MCF 10A (cell line): ENCODE measurements around the gene TSPAN4. TPM values are rescaled to one million over a fixed set of nuclear protein-coding genes. Genes with fewer than 3 reads are reported as not detected.

Experiments
- BruUV-seq: library from RNA; stranded (reverse); fragments of 400-500 nt; replicated peaks from 2 replicates; lab custom pipeline; 2021; lab: Mats Ljungman, UMichigan
- CTCF ChIA-PET: fragments of 300-600 bp; sonication (Branson Sonifier 250); formaldehyde crosslinking; extraction: SDS; loops from one replicate; lab custom pipeline; 2021; ENCODE audit warnings: antibody characterized with exemption, inconsistent platforms; lab: Yijun Ruan, JAX
- POLR2A ChIA-PET: fragments of 300-600, 350-650 bp; sonication (Branson Sonifier 250); formaldehyde crosslinking; extraction: SDS; loops from one replicate; lab custom pipeline; 2020; ENCODE audit warnings: antibody characterized with exemption, inconsistent platforms; lab: Yijun Ruan, JAX
- DNase-seq: peaks from one replicate; pipeline ENCODE4 v3.0.0-alpha.2; 2018; ENCODE audit not compliant: unreplicated experiment
- H3K27ac Mint-ChIP-seq: one replicate; pipeline ENCODE4 v1.8.0; 2022; ENCODE audit warnings: mild to moderate bottlenecking, low read depth, mixed read lengths; ENCODE audit not compliant: unreplicated experiment
- H3K27me3 Mint-ChIP-seq: one replicate; pipeline ENCODE4 v1.8.0; 2022; ENCODE audit warnings: mixed read lengths; ENCODE audit not compliant: insufficient read depth, unreplicated experiment
- H3K36me3 Mint-ChIP-seq: one replicate; pipeline ENCODE4 v1.8.0; 2022; ENCODE audit warnings: mild to moderate bottlenecking, moderate library complexity, mixed read lengths; ENCODE audit not compliant: insufficient read depth, unreplicated experiment
- H3K4me1 Mint-ChIP-seq: one replicate; pipeline ENCODE4 v1.8.0; 2022; ENCODE audit warnings: mixed read lengths; ENCODE audit not compliant: insufficient read depth, unreplicated experiment
- H3K4me3 Mint-ChIP-seq: one replicate; pipeline ENCODE4 v1.8.0; 2022; ENCODE audit warnings: mild to moderate bottlenecking, moderate library complexity, mixed read lengths; ENCODE audit not compliant: unreplicated experiment
- H3K9me3 Mint-ChIP-seq: one replicate; pipeline ENCODE4 v1.8.0; 2022; ENCODE audit warnings: mixed read lengths; ENCODE audit not compliant: unreplicated experiment
- intact Hi-C: fragments of 100-400 bp; cut with micrococcal nuclease; formaldehyde crosslinking; loops from 2 replicates; pipeline ENCODE4 v1.14.1; 2022
- total RNA-seq: library from RNA; stranded (reverse); gene quantifications from 2 replicates; pipeline ENCODE4 v1.2.3, GENCODE V29; 2022
- TF ChIP-seq, protein P1 (sequence below): fragments of 200-600 bp; IDR thresholded peaks from one replicate; pipeline ENCODE4 v1.8.0; 2022; ENCODE audit warnings: antibody characterized with exemption, mild to moderate bottlenecking; ENCODE audit not compliant: unreplicated experiment

Gene TSPAN4
- total RNA-seq, 1 experiment from 2014 or later, result 148 TPM

DNA sequence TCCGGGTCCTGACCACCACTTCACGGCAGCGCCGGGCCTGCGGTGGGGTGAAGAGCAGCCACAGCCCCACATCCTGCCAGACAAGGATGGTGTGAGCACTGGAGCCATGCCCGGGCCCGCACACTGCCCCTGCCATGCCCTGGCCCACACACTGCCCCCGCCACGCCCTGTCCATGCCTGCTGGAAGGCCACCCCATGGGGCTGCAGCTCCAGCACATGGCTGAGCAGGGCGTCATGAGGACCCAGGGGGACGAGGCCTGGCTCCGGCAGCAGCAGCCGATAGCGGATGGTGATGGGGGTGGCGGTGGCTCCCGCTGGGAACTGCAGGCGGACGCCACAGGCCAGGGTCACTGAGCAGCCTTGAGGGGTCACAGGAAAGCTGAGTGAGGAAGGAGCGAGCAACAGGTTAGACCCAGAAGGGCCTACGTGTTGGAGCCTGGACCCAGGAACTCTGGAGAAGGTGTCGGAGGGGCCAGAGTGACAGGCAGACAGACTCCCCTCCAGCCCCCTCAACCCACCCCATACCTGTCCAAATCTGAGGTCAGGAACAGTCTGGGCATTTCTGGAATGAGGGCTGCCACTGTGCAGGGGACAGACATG is 40.5 kb upstream of the TSPAN4 start:
- H3K4me3 Mint-ChIP-seq, result no peak overlapping the region
- no peak for DNase-seq
- ChIA-PET POLR2A (interaction anchor here (1.2 to 8.3 kb wide), 2 partner anchors 9 to 17 kb away, joined by 4 to 149 read pairs; partner anchors contain the start of gene PNPLA2), CTCF (interaction anchor here (1.1 kb wide), 1 partner anchor 283 kb away, joined by 3 read pairs; no protein-coding TSS in a partner anchor)
- H3K27me3 Mint-ChIP-seq, result no peaks in the 10 kb centered on the region
- BruUV-seq, result no TSS peak
- no peaks in the 10 kb centered on the region for H3K9me3 Mint-ChIP-seq
- peaks cover 27% of the 10 kb centered on the region for H3K36me3 Mint-ChIP-seq
- no peaks in the 10 kb centered on the region for H3K4me1 Mint-ChIP-seq
- TF ChIP-seq, protein P1, sequence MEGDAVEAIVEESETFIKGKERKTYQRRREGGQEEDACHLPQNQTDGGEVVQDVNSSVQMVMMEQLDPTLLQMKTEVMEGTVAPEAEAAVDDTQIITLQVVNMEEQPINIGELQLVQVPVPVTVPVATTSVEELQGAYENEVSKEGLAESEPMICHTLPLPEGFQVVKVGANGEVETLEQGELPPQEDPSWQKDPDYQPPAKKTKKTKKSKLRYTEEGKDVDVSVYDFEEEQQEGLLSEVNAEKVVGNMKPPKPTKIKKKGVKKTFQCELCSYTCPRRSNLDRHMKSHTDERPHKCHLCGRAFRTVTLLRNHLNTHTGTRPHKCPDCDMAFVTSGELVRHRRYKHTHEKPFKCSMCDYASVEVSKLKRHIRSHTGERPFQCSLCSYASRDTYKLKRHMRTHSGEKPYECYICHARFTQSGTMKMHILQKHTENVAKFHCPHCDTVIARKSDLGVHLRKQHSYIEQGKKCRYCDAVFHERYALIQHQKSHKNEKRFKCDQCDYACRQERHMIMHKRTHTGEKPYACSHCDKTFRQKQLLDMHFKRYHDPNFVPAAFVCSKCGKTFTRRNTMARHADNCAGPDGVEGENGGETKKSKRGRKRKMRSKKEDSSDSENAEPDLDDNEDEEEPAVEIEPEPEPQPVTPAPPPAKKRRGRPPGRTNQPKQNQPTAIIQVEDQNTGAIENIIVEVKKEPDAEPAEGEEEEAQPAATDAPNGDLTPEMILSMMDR, result no peak
- H3K27ac Mint-ChIP-seq, result no peak overlapping the region
- intact Hi-C loops, result no loop called here

DNA sequence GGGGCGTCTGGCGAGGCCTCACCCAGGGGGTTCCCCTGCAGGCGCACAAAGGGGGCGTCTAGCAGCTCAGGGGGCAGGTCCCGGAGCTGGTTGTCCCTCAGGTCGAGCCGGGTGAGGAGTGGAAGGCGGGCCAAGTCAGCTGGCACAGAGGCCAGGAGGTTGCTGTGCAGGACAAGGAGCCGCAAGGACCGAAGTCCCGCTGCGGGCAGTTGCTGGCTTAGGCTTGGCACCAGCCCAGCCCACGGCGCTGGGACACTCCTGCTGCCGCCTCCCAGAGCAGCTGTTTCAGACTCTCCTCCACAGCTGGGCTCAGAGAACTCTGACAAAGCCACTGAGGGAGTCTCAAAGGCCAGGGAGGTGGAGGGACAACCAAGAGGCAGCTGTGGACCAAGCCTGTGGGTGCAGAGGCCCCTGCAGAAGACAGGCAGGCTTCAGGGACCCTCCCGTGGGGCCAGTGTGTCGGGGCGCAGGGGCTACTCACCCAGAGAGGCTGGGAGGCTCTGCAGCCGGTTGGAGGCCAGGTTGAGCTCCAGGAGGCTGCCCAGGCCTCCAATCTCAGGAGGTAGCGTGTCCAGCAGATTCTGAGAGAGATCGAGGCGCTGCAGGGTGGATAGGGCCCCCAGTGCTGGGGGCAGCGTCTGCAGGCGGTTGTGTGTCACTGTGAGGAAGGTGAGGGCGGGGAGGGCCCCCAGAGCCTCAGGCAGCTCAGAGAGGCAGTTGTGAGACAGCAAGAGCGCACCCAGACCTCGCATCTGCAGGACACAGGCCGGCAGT is 39.8 kb upstream of the TSPAN4 start:
- Mint-ChIP-seq H3K27ac (no peak overlapping the region), H3K36me3 (peaks cover 26% of the 10 kb centered on the region), H3K4me1 (peaks cover 3% of the 10 kb centered on the region), H3K9me3 (no peaks in the 10 kb centered on the region), H3K27me3 (no peaks in the 10 kb centered on the region), H3K4me3 (peak overlapping the region; percentile 40)
- no peak for DNase-seq
- no TSS peak for BruUV-seq
- ChIA-PET POLR2A (interaction anchor here (0.6 to 8.3 kb wide), 4 partner anchors 8 to 227 kb away, joined by 3 to 149 read pairs (median 4); partner anchors contain the start of genes PHRF1 and PNPLA2), CTCF (interaction anchor here (0.6 to 1.2 kb wide), 2 partner anchors 77 to 765 kb away, joined by 3 to 4 read pairs; no protein-coding TSS in a partner anchor)
- intact Hi-C loops, result no loop called here
- TF ChIP-seq, protein P1, result no peak

- no peak overlapping the region for H3K27ac Mint-ChIP-seq
- ChIA-PET CTCF (interaction anchor here (0.6 to 1.2 kb wide), 2 partner anchors 78 to 765 kb away, joined by 3 to 4 read pairs; no protein-coding TSS in a partner anchor), POLR2A (interaction anchor here (0.6 to 8.3 kb wide), 9 partner anchors 8 to 228 kb away, joined by 3 to 149 read pairs (median 6); partner anchors contain the start of genes PHRF1 and PNPLA2)
- H3K27me3 Mint-ChIP-seq, result no peaks in the 10 kb centered on the region
- no peak for DNase-seq
- no peaks in the 10 kb centered on the region for H3K9me3 Mint-ChIP-seq
- TF ChIP-seq, protein P1, result no peak
- peaks cover 26% of the 10 kb centered on the region for H3K36me3 Mint-ChIP-seq
- H3K4me1 Mint-ChIP-seq, result peaks cover 6% of the 10 kb centered on the region
- no TSS peak for BruUV-seq
- H3K4me3 Mint-ChIP-seq, result peak overlapping the region; percentile 75
- intact Hi-C loops, result no loop called here
Observed at GRCh38 chr11:803467-803742, 39.2 kb upstream of the TSPAN4 start.
